Activated CD4-positive, CD25-positive, alpha-beta regulatory T cell treated with anti-CD3 and anti-CD28 coated beads, Interleukin-2, amount 50 U/mL, for 16 hours (primary cell): Measurements from ENCODE around the gene NFIX.

ENCODE experiments used
- DNase-seq: peaks from one replicate; pipeline ENCODE4 v3.0.0-alpha.2; 2020; ENCODE audit warnings: low read depth, low spot score

Gene NFIX

DNA sequence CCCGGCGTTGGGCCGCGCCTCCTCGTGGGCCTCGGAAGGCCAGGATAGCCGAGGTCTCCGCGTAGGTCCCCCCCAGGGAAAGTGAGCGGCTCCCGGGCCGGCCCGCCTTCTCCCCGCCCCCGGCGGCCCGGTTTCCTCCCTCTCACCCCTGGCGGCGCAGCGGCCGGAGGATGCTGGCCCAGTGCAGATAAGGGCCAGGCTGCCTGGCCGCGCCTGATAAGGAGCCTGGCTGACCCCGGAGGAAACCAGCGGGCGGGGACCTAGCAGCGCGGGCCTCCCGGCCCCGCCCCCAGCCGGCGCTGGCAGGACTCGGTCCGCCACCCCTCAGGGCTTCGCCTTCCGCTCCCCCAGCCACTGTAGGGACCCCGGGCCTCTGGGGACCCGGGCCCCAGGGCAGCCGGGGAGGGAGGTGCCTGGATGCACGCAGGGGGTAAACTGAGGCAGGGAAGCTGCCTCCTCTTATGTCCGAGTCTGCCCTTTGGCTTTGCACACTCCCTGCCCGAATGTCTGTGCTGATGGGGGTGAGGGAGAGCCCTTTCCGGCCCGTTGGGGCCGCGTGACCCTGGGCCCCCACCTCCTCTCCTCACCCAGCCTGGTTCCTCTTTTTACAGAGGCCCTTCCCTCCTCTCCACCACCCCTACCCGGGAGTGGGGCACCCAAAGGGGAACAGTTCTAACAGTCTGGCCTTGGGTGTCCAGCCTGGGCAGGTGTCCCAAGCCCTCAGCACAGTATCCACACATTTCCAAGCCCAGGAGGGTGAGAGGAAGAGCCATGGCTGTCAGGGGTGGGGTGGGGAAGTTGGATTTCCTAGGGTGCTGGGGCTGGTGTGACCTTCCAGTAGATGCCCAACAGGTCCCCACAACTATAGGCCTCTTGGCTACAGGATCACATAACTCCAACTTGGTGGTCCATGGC lies 107.6 kb downstream of the NFIX start, which contains the start of gene LYL1:
Gene LYL1, minus strand, starts transcription at position 193 of the 915 bp plus-strand sequence. CDS start 1,687 bp downstream, outside the sequence.
- no peak for DNase-seq

DNA sequence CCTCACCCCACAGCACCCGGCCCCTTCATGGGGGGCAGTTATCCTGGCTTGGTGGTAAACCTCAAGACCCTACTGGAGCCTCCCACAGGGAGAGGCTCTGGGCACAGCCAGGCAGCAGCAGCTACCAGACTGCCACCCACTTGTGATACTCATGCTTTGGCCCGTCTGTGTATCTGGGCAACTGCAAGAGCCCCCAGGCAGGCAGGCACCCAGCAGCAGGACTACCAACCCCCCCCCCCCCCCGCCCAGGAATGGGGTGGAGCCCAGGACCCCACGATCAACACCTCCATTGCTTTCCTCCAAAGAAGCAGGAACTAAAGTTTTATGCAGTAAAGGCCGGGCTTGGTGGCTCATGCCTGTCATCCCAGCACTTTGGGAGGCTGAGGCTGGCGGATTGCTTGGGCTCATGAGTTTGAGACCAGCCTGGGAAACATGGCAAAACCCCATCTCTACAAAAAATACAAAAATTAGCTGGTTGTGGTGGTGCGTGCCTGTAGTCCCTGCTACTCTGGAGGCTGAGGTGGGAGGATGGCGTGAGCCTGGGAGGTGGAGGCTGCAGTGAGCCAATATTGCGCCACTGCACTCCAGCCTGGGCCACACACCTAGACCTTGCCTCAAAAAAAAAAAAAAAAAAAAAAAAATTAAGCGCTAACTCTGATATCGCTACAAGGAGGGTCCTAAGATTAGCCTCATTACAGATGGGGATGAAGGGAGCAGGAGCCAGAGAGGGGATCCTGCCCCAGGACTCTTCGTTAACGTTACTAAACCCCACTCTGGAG lies 108.5 kb downstream of the NFIX start:
- no peak for DNase-seq

DNA sequence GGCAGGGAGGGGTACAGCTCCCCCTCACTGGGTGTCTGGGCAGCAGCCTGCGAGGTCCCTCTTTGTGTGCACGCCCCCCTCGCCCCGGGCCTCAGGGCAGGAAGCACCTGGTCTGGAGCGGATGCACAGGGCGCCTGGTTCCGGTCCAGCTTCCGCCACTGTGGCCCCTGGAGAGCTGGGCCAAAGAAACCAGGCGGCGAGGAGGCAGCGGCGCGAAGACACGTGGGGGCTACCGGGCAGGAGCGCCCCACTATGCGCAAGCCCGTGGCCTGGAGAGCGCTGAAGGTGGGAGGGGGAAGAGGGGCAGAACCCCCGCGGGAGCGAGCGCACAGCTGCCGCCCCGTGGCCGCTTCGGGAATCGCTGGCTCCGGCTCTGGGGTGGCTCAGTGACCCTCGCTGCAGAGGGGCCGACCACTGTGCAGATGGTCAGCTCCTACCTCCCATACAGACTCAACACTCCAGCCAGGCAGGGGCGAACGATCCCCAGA lies 109.1 kb downstream of the NFIX start:
- DNase-seq, result peak; percentile 34

DNA sequence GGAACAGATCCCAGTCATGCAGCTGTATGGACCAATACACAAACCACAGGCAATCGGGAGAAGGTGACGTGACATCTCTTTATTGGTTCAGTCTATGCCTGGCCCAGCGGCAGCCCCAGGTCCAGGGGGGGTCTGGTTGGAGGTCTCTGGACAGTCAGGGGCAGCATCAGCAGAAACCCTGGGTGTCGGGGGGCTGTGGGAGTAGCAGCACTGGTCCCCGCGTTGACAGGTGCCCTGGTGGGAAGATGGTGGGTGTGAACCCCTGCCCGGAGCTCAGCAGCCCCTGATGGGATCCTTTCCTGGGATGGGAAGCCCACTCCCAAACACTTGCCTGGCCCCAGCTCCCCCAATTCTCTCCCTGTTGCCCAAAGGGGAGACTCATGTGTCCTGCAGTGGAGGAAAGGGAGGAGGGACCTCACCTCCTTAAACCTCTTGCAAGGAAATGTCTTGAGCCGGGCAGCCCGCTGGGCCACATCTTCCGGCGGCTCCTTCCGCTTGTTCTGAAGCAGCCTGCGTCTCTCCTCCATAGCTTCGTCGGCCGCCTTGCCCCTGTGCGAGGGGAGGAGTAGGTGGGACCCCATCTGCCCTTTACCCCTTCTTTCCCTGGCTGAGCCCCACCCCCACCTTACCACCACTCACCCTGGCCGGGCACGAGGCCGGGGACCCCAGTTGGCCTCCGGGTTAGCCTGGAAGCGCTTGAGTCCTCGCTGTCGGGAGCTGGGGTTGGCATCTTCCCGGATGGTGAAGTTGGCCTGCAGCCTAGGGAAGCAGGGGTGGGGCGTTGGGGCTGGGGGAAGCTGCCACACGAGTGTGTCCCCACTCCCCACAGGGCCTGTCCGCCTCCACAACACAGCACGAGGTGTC lies 109.8 kb downstream of the NFIX start:
- no peak for DNase-seq

DNA sequence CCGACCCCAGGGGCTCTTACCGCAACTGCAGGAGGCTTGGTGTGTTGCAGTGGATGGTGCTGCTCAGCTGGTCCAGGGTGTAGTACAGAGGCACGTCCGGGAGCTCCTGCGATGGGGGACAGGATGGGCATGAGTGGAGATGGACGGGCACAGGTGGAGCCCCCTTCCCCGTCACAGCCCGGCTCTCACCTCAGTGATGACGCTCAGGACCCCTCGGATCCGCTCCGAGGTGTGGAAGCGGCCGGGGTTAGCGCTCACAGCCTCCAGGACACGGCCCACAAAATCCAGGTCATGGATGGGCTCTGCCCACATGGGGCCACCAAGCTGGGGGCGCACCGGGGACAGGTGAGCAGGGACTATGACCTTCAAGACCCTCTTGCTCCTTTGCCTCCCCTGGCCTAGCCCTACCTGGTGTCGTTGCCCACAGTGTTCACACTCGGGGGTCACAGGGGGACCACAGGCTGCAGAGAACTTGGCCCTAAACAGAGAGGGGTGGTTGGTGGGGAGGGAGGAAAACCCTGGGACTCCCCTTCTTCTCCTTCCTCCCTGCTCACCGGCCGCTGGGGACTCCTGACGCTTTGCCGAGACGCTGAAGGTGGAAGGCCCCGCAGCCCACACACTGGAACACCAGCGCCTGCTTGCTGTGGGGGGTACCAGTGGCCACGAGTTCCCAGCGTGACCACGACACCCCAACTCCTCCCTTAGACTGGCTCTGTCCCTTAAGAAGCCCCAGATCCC lies 114.3 kb downstream of the NFIX start:
- no peak for DNase-seq

DNA sequence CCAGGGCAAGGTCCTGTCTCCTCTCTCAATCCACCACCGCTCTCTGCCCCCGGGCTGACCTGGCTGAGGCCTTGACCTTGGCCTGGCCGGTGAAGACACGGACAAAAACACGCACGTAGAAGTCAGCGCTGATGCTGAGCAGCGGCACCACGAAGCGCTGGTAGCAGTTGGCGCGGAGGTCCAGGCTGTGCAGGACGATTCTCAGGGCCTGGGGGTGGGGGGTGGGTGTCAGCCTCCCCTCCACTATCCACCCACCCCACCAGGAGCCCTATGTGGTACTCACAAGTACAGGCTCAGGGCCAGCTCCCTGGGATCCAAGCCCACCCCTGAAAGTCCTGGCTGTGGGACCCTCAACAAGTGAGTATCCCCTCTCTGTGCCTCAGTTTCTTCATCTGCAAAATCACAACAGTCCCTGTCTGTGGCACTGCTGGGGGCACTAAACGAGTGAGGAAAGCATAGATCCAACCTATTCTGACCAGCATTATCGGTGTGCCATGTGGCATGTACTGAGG lies 114.9 kb downstream of the NFIX start:
- DNase-seq, result no peak

DNA sequence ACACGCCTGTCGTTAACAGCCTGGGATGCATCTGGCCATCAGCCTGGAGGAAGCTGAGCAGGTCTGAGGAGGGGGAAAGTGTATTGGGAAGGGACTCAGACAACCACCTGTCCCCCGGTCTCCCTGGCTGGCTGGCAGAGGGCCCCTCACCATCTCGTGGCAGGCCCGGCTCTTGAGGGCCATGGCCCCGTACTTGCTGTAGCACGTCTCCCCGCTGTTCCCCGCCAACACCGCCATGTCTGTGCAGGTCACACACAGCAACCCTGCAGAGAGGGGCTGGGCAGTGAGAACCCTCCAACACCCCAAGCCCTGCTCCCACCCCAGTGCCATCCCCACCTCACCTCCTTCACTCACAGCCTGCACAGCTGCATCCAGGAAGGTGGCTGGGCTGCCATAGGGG lies 117.3 kb downstream of the NFIX start:
- DNase-seq, result no peak

DNA sequence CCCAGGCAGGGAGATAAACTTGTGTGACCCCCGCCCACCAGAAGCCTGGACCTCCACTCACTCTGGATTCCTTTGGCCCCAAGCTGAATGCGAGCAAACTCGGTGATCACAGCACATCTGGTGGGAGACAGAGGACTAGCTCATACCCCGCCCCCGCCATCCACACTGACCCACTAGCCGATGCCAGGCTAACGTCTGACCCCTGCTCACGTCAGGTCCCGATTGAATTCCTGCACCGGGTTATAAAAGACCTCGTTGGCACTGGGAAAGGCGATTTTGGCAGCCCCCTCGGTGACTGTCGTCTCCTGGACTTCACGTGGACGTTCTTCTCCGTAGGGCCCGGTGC lies 120.6 kb downstream of the NFIX start:
- no peak for DNase-seq

DNA sequence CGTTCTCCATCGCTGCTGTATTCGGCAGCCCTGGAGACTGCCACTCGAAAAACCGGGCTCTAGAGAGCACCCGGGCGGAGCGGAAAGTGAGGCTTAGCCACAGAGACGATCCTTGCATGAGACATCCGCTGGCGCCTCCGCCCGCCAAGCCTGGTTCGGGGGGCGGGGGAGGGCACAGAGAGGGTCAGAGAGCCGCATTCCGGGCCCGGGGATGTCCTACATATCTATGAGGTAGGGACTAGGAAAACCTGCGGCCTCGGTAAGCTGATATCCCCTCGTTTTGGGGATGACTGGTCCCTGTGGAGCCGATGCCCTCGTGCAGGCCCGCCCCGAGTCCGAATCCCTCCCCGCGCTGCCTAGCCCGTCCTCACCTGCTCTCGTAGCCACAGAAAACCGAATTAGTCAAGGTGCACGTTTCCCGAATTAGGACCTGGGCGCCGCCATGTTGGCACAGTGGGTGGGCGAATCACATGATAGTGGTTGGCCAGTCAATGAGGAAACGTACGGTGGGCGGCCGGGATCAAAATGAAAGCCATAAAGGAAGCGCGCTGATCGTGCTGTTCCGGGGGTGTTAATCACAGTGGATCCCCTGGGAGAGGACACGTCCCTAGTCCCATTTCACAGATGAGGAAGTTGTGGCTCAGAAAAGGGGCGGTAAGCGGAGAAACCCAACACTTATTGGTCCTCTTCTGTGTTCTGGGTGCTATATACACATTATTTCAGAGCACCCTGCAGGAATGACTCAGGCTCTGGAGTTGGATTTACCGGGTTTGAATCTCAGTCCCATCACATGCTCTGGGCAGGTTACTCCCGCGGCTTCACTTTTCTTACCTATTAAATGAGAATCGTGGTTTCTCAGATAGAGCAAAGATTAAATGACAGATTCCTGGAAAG lies 121.3 kb downstream of the NFIX start, which contains the start of gene TRMT1:
Gene TRMT1, minus strand, starts transcription at position 459 of the 894 bp plus-strand sequence. Its CDS starts 341 bp downstream, at position 118.
- peak; percentile 85 for DNase-seq

DNA sequence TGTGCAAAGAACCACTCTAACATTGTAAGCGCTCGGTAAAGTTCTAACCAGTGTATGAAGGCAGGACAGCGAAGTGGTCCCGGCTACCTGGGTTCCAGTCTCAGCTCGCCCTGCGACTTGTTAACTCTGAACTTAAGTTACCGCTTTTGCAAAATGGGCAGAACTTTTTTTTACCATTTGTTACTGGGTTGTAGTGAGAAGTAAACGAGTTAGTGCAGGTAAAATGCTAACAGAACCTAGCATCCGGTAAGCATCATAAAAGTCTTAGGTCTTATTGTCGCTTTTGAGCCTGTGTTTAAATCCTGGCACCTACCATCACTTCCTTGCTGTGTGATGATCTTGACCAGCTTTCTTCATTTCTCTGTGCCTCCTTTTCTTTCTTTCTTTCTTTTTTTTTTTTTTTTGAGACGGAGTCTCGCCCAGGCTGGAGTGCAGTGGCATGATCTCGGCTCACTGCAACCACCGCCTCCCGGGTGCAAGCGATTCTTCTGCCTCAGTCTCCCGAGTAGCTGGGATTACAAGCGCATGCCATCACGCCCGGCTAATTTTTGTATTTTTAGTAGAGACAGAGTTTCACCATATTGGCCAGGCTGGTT lies 122.0 kb downstream of the NFIX start:
- DNase-seq, result no peak

DNA sequence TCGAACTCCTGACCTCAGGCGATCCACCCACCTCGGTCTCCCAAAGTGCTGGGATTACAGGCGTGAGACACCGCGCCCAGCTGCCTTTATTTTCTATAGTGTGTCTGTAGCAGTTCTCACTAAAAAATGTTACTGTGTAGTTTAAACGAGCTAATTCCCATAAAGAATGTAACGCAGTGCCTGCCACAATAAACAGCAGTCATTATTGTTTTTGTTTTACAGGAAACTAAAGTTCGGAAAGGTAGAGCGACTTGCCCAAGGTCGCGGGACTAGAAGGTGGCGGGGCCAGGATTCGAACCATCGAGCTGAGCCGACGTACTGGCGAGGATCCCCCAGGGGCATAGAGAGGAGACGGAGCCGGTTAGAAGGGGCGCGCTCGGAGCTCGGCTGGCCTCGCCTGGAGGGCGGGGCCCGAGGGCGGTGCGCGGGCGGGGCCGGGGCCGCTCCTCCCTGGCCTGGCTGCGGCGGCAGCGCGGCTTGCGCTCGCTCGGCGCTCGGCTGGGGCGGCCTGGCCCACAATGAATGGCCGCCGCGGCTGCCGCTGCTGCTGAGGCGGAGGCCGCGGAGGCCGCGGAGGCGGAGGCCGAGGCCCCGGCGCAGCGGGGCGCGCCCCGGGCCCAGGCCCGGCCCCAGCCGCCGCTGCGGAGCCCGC lies 122.6 kb downstream of the NFIX start, which contains the start of gene NACC1:
Gene NACC1, plus strand, starts transcription at position 493 of the 652 bp plus-strand sequence. CDS start 16,944 bp downstream, outside the sequence.
- peak; percentile 78 for DNase-seq

DNA sequence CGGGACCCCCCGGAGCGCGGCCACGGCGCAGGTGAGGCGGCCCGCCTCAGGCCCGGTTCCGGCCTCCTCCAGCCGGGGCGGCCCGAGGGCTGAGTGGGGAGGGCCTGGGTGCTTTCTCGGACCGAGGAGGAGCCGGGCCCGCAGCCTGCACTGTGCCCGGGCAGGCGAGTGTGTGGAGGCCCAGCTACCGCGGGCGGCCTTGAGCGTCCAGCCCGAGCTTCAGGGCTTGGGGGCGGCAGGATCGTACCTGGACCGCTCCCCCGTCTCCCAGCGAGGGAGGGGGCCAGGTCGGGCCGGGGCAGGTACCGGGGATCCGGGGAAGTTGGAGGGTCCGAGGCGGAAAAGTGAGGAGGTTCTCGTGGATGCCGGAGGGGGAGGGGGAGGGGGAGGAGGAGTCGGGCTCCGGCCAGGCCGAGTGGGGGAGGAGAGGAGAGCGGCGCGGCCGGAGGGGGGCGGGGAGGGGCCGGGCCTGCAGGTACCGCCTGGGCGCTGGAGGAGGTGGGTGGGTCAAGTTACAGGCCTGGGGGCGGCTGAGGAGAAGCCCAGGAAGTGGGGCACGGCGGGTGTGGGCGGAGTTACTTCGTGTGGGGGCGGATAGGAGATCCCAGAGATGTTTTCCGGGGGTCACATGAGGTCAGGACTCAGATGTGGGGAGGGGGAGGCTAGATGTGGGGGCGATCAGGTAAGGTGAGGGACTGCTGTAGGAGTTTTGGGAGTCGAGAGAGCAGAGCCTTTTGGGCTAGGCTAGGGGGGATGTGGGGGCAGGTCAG lies 123.3 kb downstream of the NFIX start:
- no peak for DNase-seq

DNA sequence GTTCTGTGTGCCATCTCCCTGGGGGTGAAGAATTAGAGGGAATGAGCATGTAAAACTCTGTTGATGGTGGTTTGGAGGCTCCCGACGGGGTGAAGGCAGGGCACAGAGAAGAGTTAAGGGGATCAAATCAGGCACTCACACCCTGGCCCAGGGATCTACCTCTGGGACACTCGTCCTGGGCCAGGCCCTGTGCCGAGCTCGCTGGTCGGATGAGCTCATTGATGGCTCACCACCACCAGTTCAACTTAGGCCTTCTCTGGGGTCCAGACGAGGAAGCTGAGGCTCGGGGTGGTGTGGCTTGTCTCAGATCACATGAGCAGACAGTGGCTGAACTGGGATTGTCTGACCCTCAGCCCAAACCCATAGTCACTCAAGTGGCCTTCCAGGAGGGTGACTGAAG lies 124.4 kb downstream of the NFIX start:
- no peak for DNase-seq

DNA sequence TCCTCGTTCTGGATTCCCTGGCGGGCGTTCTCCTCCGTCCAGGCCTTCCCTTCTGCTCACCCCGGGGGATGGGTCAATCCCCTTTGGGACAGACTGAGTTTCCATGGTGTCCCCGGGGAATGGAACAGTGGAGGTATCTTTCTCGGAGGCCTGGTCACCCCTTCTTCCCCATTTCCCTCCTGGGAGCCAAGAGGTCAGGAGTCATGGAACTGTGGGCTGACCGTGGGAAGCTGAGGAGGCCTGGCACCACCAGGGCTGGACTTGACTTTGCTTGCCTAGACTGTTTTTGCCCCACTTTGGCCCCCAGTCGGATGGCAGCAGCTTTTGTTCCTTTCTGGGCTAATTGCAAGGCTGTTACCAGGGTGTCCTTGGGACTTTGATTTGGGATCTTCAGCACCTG lies 124.8 kb downstream of the NFIX start:
- DNase-seq, result no peak

DNA sequence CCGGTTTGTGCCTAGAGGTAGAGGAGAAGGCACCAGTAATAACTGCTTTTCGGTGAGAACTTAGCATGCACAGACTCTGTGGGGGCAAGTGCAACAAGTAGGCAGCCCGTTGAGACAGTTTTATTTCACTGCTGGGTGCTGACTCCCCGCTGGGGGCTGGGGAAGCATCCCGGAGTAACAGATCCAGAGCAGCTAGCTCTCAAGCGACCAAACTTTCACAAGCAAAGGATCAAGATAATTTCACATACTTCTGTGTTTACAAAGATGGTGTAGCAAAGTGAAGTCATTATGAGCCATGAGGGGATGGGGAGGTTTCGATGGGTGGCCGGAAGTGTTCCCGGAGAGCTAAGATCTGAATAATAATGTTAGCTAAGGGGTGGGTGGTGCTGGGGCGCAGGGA lies 125.5 kb downstream of the NFIX start:
- no peak for DNase-seq

DNA sequence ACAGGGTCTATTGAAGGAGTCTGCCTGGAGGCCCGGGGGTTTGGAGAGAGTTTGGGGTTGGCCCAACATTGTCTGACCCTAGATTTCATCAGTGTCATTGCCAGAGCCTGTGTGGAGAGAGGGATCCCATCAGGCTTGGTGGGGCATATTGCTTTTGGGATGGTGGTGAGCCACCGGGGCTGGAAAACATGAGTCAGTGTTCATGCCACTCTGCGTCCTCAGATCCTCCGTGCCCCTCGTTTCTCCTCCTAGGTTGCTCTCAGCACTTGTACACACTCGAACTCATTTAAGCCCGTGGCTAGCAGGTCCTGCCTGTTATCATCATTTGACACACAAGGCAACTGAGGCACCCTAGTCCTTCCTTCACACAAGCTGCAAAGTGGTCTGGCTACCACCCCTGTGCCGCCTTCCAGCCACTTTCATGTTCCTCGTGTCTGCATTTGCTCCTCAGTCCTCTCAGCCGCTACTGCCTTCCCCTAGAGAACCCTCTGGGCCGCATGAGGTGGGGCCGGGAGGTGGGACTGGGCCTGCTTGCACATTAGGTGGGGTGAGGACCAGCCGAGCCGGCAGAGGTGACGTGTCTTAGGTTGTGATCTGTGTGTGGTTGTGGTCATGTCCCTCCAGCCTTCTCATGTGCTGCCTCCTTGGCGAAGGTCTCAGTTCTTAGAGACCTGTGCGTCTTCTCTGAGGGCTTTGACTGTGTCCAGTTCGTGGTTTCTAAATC lies 126.4 kb downstream of the NFIX start:
- no peak for DNase-seq

DNA sequence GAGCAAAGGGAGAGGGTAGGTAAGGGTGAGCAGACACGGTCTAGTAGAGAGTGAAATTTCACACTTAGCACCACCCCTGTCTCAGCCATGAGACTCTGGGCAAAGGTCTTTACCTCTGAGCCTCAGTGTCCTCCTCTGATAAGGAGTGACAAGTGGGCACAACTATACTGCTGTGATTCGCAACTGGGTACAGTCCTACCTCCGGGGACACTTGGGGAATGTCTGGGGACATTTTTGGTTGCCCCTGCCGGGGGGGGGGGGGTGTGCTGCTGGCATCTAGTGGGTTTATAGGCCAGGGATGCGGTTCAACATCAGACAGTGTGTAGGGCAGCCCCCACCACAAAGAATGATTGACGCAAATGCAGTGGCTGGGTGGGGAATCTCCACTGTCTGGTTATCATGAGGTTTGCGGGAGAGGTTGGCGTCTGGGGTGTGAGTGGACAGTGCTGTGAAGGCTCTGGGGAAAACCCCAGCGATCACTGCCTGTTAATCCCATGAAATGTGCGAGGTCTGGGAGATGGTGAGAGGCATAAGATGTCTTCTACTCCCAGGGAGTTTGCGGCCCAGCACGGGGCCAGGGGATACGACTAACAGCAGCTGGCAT lies 127.1 kb downstream of the NFIX start:
- DNase-seq, result no peak
